Kidney tubule cell (primary cell): ENCODE data around the gene TGFBR1.
"Not testable (repeated sequence)": the region's sequence is repeated elsewhere in the genome, so short reads cannot be mapped to it uniquely, and the experiment has no call there.

Experiments
- DNase-seq: peaks from one replicate; pipeline ENCODE4 v3.0.0-alpha.2; 2018; ENCODE audit warnings: low spot score

The TGFBR1 gene

GRCh38 chr9:99189887-99190596 lies 85.1 kb downstream of the TGFBR1 start:
- no peak for DNase-seq

DNA sequence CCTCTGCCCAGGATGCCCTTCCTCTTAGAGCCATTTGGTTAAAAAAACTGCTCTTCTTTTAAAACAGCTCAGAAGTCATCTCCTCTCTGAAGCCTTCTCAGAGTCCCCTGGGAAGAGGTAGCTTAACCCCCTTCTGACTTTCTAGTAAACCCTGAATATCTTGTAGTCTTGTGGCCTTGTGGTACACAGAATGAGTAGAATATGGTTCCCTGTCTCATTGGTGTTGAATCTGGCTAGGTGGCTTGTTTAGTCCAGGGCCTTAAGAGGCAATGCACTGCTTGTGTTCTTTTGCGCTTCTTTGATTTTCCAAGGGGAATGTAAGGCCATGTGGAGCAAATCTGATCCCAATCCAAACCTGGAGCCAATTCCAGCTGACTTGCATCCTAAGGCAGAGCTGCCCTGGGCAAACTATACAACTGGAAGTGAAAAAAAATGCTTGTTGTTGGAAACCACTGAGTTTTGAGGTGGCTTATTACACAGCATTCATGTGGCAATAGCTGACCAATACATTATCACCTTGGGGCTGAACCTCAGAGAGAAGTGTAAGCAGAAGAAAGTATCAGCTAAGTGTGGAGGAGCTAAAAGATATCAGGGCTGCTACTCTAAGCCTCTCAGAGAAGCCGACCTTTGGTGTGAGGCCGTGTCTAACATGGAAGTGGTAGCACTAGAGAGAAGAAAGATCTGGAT lies 85.8 kb downstream of the TGFBR1 start:
- DNase-seq, result no peak

DNA sequence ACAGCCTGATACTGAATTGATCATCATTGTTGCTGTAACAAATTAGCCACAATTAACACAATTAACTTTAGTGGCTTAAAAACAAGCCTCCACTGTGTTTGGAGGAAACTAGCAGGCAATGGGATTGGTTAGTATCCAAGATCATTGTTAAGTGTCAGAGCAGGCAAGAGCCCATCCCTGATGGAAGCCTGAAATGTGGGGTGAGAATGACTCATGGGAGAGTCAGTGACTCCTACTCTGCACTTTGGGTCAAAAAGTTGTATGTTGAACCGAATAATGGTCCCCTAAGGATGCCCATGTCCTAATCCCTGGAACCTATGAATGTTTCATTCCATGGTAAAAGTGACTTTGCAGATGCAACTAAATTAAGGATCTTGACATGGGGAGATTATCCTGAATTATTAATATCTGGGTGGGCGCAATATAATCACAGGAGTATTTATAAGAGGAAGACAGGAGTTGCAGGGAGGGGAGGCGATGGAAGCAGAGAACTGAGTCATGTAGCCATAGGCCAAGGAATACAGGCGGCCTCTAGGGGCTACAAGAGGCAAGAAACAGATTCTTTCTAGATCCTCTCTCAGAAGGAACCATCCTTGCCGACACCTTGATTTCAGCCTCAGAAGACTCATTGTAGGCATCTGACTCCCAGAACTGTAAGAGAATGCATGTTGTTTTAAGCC lies 88.0 kb downstream of the TGFBR1 start:
- no peak for DNase-seq

DNA sequence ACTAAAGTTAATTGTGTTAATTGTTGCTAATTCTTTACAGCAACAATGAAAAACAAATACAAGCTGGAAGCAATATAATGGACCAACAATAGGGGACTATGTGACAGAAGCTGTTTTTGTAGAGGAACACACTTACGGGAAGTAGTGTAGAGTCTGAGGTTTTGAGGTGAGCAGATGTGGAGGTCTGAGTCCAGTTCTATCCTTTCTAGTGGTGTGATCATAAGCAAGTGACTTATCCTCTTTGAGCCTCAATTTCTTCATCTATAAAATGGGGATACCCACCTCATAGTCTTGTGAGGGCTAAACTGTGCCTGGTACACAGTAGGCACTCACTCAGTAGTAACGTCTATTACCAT lies 88.5 kb downstream of the TGFBR1 start:
- DNase-seq, result no peak

DNA sequence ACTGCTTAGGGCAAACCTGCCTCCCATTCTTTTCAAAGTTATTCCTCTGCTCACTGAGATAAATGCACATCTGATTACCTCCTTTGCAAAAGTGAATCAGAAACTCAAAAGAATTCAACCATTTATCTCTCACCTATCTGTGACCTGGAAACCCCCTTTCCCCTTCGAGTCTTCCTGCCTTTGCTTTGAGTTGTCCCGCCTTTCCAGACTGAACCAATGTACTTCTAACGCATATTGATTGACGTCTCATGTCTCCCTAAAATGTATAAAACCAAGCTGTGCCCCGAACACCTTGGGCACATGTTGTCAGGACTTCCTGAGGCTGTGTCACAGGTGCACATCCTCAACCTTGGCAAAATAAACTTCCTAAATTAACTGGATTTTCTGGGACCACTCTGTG lies 91.6 kb downstream of the TGFBR1 start:
- DNase-seq, result not testable (repeated sequence)

DNA sequence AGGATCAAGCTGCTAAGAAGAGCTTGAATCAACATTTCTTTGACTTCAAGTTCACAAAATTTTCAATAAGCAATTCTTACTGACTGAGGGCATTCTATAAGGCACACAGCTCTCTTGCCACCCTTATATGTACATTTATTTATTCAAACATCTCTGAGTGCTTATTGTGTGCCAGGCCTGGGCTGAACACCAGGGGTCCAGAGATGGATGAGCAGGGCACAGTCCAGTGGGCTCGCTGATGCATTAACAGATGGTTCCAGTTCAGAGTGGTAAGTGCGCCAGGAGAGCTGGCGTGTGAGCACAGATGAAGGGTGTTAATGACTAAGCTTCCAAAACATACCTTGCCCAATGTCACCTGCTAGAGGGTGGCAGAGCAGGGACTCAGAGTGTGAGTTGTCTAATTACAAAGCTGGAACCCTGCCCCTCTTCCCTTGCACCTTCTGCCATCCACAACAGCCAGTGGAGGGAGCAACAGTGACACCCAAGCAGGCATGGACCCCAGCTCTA lies 92.3 kb downstream of the TGFBR1 start:
- DNase-seq, result no peak

- DNase-seq, result no peak
Measured at GRCh38 chr9:99197987-99198386, 93.1 kb downstream of the TGFBR1 start.

DNA sequence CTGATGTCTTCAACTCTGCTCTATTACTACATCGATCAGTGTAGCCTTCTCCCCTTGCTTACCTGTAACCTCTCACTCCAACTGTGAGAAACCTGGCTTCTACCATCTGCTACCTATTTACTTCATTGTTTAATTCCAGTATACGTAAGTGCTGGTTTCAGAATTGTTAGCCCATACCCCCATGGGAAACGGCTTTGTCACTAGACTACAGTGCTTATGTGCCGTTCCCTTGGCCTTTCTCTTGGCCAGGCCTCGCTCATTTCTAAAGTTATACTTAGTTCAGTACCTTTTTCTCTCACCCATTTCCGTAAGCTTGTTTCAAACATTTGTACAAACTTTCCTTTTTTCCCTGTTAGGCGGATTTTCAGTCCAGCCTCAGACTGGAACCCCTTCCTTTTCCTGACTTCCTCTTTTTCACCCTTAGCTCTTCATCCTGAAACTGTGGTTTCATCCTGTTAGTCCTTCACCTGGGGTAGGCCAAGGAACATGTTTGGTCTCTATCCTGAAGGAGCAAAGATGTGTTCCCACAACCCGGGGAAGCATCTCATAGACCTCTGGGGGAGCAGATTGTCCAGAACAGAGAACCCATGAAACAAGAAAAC lies 95.1 kb downstream of the TGFBR1 start:
- DNase-seq, result no peak

- DNase-seq, result no peak
Measured at GRCh38 chr9:99201603-99202002, 96.7 kb downstream of the TGFBR1 start.
